ENCODE results near the gene ENOX1.

The ENOX1 gene

DNA sequence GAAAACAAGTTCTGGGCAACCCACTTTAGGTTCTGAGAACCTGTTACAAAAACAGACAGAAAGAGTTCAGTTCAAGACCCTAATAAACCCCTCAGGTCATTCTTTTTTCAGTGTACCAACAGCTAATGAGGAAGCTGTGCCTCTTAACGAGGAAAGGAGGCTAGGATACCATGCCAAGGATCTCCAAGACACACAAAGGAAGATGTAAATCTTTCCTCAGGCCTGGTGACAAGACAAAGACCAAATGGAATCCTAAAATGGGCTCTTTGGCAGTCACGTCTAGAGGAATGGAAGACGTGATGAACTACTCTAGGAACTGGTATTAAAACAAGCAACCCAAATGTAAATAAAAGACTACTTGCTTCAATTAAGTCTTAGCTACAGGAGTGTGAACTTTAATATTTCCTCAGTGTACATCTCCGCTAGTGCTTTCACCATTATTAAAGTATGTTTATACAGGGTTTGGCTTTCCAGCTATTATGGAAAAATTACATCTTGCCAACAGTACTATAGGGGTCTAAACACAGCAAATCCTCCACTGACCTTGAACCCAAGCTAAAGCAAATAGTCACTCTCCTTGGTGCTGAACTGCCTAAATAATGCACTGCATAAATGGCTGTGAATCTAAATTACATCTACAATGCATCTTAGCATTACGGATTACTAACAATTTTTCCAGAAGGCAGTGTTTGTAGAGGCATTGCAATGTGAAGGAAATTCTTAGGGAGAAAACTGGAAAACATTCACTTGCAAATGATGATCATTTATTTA, 42.3 kb downstream of the ENOX1 start:
- no peak for DNase-seq (ENCODE audit: low read depth, low spot score)

DNA sequence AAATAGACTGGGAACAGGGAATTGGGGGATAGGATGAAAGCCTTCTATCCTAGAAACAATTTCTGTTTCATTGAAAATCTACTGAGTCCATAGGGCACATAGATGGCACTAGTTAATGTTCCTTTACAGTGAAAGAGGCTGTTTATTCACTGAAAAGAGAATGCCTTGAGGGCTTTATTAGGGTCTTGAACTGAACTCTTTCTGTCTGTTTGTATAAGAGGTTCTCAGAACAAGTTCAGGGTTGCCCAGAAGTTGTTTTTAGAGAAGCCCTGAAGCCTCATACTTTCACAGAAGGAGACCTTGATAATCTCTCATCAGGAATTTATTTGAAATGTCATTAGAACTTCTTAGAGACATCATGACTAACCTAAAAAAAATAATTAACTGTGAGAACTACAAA, 43.9 kb downstream of the ENOX1 start:
- no peak for DNase-seq (ENCODE audit: low read depth, low spot score)

DNA sequence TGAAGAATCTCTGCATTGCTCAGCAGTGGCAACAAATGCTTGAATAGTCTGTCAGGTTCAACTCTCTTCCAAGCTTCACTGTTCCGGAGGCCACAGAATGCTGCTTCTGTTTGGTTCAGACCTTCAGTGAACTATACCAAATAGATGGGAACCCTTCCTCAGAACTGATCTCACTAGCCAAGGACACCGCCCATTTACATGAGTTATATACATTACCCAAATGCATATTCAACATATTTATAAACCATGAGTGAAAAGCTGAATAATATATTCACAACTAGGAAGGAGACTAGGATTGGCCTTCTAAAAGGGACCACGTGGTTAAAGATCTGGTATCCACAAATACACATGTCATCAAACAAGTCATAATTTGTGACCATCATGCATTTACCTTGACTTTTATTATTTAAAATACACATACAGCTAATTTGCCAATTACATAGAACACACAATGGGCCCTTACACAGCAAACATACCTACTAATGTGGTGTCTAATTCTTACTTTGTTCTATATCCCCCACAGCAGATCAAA, 49.3 kb downstream of the ENOX1 start:
- DNase-seq (ENCODE audit: low read depth, low spot score), result no peak

DNA sequence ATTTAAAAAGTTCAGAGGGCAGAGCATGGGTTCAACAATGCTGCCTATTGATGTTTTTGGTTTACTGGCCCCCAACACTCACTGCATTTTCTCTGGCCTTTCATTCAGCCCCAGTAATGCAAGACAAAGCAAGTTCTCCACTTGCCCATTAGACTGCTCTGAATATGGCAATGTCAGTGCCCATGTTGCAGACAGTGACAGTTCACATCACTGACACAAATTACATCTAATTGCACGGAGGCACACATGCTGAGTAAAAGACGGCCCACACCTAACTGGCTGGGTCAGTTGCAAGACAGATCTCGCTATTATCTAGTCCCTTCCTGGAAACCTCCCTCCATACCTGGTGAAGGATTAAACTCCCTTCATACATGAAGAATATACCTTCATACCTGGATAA, 54.0 kb downstream of the ENOX1 start:
- no peak for DNase-seq (ENCODE audit: low read depth, low spot score)

- no peak for DNase-seq (ENCODE audit: low read depth, low spot score)
These were observed 55.5 kb downstream of the ENOX1 start for GRCh38 chr13:43731296-43731695.

DNA sequence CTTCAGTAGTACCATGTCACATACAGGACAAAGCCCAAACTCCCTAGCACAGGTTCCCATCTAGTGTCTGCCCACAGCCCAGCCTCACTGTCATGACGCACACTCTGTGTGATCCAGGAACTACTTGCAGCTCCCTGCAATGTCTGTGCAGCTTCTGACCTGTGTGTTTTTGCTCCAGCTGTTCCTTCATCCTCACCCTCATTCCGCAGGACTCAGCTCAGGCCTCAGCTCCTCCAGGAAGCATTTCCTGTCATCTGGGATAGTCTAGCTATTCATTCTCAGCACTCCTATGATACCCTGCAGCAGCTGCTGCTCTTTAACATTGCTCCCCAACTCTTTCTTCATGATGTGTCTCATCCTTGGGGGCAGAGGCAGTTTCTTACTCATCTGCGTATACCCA, 56.1 kb downstream of the ENOX1 start:
- no peak for DNase-seq (ENCODE audit: low read depth, low spot score)

GRCh38 chr13:43728421-43728820, 58.4 kb downstream of the ENOX1 start:
- no peak for DNase-seq (ENCODE audit: low read depth, low spot score)

DNA sequence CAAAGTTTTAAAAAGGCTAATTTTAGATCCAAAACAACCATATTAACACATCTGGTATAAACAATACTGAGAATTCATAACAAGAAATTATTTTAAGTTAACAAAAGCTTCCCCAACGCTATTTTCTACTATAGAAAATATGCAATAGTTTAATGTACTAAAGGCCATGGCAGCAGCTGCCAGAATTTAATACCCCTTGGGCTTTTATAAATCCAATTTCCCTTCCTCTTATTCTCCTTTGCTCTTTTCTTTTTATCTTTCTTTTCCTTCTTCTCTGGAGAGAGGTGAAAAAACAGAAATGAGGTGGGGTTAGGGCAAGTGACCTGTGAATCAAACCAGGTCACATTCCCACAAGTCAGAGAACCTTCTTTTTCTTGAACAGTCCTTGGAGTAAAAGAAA, 58.9 kb downstream of the ENOX1 start:
- no peak for DNase-seq (ENCODE audit: low read depth, low spot score)

- no peak for DNase-seq (ENCODE audit: low read depth, low spot score)
These were observed 61.3 kb downstream of the ENOX1 start for GRCh38 chr13:43725460-43725859.

DNA sequence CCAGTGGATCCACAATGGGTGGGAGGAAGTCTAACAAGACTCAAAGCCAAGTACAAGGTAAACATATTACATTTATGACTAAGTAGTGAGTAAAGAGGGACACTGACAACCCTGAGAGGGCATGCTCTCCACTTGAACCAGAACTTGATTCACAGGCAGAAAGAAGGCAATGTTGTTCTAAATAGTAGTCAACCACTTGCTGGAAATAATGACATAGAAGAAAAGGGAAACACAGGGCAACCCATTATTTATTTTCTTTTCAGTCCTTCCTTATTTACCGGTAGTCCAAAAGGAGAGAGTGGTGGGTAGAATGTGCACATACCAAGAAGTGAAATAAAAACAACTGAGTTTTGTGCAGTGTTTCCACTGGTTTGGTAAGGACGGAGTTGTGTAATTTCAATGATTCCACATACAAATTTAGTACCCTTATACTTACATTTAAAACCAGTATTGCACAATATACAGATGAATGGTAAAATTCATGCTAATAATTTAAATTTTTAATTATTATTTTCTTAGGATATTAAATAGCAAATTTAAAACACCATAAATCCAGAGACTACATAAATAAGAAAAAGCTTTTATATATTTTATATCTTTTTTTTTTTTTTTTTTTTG, 65.9 kb downstream of the ENOX1 start:
- no peak for DNase-seq (ENCODE audit: low read depth, low spot score)

DNA sequence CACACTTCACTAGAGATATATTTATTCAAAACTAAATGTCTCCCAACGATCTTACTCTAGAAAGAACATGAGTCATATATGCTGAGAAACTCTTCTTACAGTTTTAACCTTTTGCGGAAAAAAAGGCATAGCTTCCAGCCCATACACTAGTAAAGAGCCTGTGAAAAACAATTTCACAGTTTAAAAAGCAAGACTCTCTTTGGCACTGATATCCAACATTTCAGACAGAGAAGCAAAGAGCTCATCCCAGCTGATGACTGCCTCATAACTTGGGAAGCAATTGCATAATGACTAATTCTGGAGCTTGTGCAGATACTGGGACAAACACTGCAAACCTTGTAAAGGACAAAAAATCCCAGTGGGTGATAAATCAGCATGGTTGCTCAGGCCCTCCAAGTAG, 88.0 kb downstream of the ENOX1 start:
- DNase-seq (ENCODE audit: low read depth, low spot score), result no peak

DNA sequence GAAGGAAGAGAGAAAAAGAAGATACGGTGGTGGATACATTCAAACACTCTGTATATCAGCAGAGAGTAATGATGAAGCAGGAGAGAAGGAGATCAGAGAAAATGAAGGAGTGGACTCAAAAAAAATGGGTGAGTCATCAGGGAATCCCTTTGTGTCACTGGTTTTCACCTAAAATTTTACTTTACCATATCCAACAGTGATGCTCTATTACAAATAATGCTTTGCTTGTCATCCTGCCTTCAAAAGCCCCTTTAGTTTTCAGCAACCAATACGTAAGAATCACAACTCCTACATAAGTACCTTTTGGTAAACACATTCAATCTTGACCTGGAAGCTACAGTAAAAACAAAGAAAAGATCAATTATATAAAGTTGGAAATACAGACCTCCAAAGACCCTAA, 88.8 kb downstream of the ENOX1 start:
- no peak for DNase-seq (ENCODE audit: low read depth, low spot score)

DNA sequence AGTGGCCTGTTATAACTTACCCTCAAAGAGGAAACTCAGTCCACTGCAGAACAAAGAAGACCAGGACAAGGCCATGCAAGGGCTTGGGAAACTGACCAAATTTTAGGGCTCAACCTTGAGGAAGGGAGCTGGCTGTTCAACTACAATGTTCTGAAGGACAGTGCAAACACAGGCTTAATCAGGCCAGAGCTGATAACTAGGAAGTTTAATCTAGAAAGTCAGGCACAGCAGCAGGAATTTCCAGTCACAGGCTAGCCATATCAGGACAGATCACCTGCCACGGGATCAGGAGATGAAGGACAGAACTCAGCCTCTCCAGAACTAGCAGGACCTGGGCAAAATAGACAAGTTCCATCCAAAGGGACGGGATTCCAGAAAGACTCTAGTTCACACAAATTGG, 89.4 kb downstream of the ENOX1 start:
- DNase-seq (ENCODE audit: low read depth, low spot score), result no peak

DNA sequence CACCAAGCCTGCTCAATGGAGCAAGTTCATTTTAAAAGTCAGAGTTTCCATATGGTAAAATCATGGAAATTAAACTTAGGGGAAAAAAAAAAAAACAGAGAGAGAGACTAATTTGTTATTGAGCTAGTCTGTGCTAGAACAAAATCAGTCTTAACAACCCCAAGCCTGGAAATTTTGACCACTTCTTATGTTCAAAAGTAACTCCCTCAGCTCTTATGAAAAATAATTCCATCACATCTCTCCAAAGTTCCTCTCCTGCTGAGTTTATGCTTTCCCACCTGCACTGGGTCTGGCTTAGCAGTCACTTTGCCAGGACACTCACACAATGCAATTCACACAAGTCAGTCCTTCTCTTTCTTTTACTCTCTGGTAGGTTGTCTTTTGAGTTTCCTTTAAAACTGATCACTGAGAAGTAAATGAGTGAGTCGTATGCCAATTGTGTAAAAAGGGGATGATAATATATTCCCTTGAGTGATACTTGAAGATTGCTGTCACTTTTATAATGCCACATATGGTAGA, 92.6 kb downstream of the ENOX1 start:
- no peak for DNase-seq (ENCODE audit: low read depth, low spot score)

DNA sequence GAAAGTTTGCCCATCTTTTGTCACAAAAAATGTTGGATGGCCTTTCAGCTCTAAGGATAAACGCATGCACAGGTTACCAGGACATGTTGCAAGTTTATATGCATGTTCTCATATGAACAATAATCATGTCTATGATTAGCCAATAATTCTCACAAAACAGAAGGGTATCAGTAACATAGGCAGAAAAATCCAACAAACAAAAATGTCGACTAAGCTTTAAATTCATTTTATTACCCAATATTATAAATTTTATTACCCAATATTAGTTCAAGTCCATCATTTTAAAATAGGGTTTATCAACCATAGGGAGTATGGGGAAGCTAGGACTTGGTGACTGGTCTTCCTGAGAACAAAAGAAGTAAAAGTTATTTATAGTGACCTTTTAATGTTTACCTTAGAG, 93.1 kb downstream of the ENOX1 start:
- no peak for DNase-seq (ENCODE audit: low read depth, low spot score)

- DNase-seq (ENCODE audit: low read depth, low spot score), result no peak
These were observed 98.4 kb downstream of the ENOX1 start for GRCh38 chr13:43688227-43688907.

- no peak for DNase-seq (ENCODE audit: low read depth, low spot score)
These were observed 99.7 kb downstream of the ENOX1 start for GRCh38 chr13:43687038-43687437.

DNA sequence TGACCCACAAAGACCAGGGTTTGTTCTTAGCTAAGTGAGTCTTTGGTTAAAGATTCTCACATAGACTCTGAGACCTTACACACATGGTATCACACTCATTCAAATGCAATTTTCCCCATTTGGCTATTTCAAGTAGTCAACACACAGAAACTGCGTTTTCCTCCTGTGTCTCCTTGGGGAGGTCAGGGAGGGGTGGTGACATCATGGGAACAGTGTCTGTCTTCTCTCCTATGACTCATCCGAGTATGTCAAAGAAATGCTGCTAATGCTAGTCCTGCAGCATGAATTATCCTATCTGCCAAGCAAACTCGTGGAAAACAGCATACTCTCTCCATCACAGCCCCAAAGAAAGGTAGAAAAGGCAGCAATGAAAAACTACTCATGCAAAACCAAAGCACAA, 100.2 kb downstream of the ENOX1 start:
- no peak for DNase-seq (ENCODE audit: low read depth, low spot score)

DNA sequence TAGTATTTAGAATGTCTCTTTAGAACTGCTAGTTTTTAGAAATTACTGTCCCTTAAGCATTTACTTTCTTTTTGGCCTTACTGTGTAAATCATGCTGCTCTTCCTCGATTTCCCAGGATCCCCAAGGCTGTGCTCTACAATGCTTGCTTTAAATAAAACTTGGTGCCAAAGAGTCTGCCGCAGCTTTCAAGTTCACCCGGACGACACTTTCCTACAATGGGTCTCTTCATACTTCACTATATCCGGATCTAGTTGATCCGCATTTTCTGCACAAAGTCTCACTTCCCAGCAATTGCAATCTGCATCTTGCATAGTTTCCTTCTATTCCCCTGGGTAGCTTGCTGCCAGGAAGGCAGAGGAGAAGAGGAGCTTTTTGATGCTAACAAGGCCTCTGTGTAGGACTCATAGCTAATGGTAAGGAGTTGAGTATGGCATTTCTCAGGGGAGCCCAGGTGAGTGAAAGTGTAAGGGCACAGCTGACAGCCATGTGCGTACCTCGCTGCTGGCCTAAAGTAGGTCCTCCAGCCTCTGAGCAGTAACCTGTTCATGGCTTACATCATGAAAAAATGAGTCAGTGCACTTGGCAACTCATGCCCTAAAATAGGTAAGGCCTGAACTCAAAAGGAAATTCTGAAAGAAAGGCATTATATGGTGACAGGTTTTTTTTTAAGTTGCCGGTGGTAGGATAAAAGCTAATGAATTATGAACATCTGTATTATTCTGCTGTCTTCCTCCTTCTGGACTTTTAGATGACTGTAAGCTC, 101.6 kb downstream of the ENOX1 start:
- DNase-seq (ENCODE audit: low read depth, low spot score), result no peak

GRCh38 chr13:43682701-43683100, 104.1 kb downstream of the ENOX1 start:
- no peak for DNase-seq (ENCODE audit: low read depth, low spot score)

DNA sequence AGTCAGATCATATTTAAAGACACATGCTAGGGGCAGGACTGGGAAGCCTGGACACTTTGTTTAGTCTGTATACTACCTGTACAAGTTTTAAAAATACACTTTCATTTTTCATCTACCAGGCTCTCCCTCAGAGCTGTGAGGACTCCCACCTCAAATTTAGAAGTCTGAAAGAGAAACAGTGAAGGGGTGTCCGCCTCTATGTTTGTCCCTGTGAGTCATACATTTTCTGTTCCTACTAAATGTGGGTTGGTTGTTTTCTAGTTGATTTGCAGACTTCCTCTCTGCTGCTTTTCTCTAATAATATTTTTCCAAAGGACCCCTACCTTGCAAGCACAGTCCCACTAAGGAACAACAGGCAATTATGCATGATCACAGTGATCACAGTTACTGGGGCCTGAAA, 110.5 kb downstream of the ENOX1 start:
- DNase-seq (ENCODE audit: low read depth, low spot score), result no peak

- no peak for DNase-seq (ENCODE audit: low read depth, low spot score)
These were observed 111.2 kb downstream of the ENOX1 start for GRCh38 chr13:43675577-43675976.

Data from iPS DF 19.7 (cell line).